C4-2B (cell line): ENCODE measurements around the gene PLA2G2D.

Experiments used
- ZFX ChIP-seq: fragments of 450-650 bp; IDR thresholded peaks from 2 replicates; pipeline ENCODE4 v1.6.1; 2017
- TF ChIP-seq, protein P1 (sequence below): fragments of 450-650 bp; conservative IDR thresholded peaks from 2 replicates; pipeline ENCODE4 v1.5.1; 2017; ENCODE audit warnings: mild to moderate bottlenecking

DNA sequence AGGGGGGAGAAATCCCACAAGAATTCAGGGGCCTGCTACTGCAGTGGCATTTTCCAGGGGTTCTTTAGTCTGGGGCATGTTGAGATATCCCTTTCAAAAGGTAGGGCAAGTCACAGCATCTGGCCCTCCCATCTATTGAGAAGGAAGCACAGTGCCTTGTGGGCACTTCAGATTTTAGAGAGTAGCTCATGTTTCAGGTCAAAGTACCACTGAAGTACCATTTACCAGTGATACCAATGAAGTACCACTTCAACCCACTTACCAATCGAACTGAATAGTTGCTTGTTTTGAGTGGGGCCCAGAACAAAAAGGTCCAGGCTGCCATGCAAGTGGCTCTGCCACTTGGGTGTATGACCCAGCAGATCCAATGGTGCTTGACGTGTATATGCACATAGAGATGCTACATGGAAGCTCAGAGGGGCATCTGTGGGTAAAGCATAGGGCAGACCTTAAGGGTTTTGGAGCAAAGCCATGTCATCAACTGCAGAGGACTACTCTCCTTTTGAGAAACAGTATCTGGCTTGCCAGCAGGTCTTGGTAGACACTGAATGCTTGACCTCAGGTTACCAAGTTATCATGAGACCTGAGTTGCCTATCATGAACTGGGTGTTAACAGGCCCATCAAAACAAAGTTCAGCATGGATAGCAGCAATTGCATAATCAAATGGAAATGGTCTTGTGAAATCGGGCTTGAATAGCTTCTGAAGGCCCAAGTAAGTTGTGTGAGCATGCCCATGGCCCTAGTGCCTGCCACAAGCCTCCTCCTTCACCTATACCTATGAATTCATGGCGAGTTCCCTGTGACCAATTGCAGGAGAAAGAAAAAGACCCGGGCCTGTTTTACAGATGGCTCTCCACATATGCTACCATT is 23.5 kb downstream of the PLA2G2D start:
- TF ChIP-seq, protein P1, sequence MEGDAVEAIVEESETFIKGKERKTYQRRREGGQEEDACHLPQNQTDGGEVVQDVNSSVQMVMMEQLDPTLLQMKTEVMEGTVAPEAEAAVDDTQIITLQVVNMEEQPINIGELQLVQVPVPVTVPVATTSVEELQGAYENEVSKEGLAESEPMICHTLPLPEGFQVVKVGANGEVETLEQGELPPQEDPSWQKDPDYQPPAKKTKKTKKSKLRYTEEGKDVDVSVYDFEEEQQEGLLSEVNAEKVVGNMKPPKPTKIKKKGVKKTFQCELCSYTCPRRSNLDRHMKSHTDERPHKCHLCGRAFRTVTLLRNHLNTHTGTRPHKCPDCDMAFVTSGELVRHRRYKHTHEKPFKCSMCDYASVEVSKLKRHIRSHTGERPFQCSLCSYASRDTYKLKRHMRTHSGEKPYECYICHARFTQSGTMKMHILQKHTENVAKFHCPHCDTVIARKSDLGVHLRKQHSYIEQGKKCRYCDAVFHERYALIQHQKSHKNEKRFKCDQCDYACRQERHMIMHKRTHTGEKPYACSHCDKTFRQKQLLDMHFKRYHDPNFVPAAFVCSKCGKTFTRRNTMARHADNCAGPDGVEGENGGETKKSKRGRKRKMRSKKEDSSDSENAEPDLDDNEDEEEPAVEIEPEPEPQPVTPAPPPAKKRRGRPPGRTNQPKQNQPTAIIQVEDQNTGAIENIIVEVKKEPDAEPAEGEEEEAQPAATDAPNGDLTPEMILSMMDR, result no peak
- TF ChIP-seq ZFX, result no peak
